PC-3 (cell line): Measurements from ENCODE around the gene STRADA. TPM values are rescaled to one million over a fixed set of nuclear protein-coding genes. Genes with fewer than 3 reads are reported as not detected.

ENCODE experiments used
- ATAC-seq: fragments of 200-7000 bp; cut with Tn5 transposase; 2 replicates; pipeline ENCODE4 v1.9.1; 2020; ENCODE audit warnings: mild to moderate bottlenecking, moderate library complexity
- BruUV-seq: library from RNA; stranded (reverse); fragments of 400-500 nt; replicated peaks from 2 replicates; lab custom pipeline; 2021; lab: Mats Ljungman, UMichigan
- CTCF ChIA-PET: fragments of 300-600 bp; sonication (Branson Sonifier 250); formaldehyde crosslinking; loops from one replicate; lab custom pipeline; 2022; ENCODE audit warnings: antibody characterized with exemption; lab: Charles Lee
- POLR2A ChIA-PET: fragments of 300-600 bp; sonication (Branson Sonifier 250); formaldehyde crosslinking; loops from one replicate; lab custom pipeline; 2022; ENCODE audit warnings: antibody characterized with exemption; ENCODE audit not compliant: unreplicated experiment; lab: Charles Lee
- DNase-seq: peaks from one replicate; pipeline ENCODE4 v3.0.0-alpha.2; 2015
- H2AFZ ChIP-seq: fragments of 300-600 bp; sonication (generic); 2 replicates; pipeline ENCODE4 v1.6.0; 2016; ENCODE audit warnings: antibody characterized with exemption, low read length
- H3F3A ChIP-seq: fragments of 300-600 bp; sonication (generic); one replicate; pipeline ENCODE4 v1.6.0; 2017; ENCODE audit warnings: antibody characterized with exemption, low read length, control low read depth, mild to moderate bottlenecking; ENCODE audit not compliant: unreplicated experiment
- H3K27ac ChIP-seq: fragments of 300-600 bp; sonication (generic); 2 replicates; pipeline ENCODE4 v1.5.1; 2016; ENCODE audit warnings: mild to moderate bottlenecking, low read length
- H3K27me3 ChIP-seq: fragments of 300-600 bp; sonication (generic); 2 replicates; pipeline ENCODE4 v1.6.1; 2016; ENCODE audit warnings: low read length, mixed read lengths
- H3K36me3 ChIP-seq: fragments of 300-600 bp; sonication (generic); 2 replicates; pipeline ENCODE4 v1.6.1; 2016; ENCODE audit warnings: low read depth, mixed run types, low read length, mixed read lengths
- H3K4me1 ChIP-seq: fragments of 300-600 bp; sonication (generic); 2 replicates; pipeline ENCODE4 v1.5.1; 2016; ENCODE audit warnings: low read length; ENCODE audit not compliant: insufficient read depth
- H3K4me2 ChIP-seq: fragments of 300-600 bp; sonication (generic); 2 replicates; pipeline ENCODE4 v1.6.0; 2016; ENCODE audit warnings: low read length
- H3K4me3 ChIP-seq: fragments of 300-600 bp; sonication (generic); 2 replicates; pipeline ENCODE4 v1.5.1; 2016; ENCODE audit warnings: mild to moderate bottlenecking, low read length, mixed read lengths
- H3K79me2 ChIP-seq: fragments of 300-600 bp; sonication (generic); 2 replicates; pipeline ENCODE4 v1.6.1; 2017; ENCODE audit warnings: low read length, mixed read lengths
- H3K9ac ChIP-seq: fragments of 300-600 bp; sonication (generic); 2 replicates; pipeline ENCODE4 v1.6.0; 2016; ENCODE audit warnings: mild to moderate bottlenecking, low read length
- H3K9me2 ChIP-seq: fragments of 300-600 bp; sonication (generic); replicated peaks from 2 replicates; pipeline ENCODE4 v1.6.1; 2016; ENCODE audit warnings: mixed run types, low read length, mixed read lengths
- H3K9me3 ChIP-seq: fragments of 300-600 bp; sonication (generic); 2 replicates; pipeline ENCODE4 v1.6.1; 2016; ENCODE audit warnings: low read length, mixed read lengths
- H4K20me1 ChIP-seq: fragments of 300-600 bp; sonication (generic); 2 replicates; pipeline ENCODE4 v1.6.1; 2016; ENCODE audit warnings: low read length, mixed read lengths
- EZH2 ChIP-seq: fragments of 300-600 bp; sonication (generic); IDR thresholded peaks from one replicate; pipeline ENCODE4 v1.6.1; 2017; ENCODE audit warnings: antibody characterized with exemption, mild to moderate bottlenecking, low read length; ENCODE audit not compliant: unreplicated experiment
- EZH2phosphoT487 ChIP-seq: fragments of 300-600 bp; sonication (generic); IDR thresholded peaks from 2 replicates; pipeline ENCODE4 v1.6.1; 2018; ENCODE audit warnings: mild to moderate bottlenecking, antibody characterized with exemption, low read length, borderline replicate concordance
- intact Hi-C: fragments of 100-400 bp; cut with micrococcal nuclease; formaldehyde crosslinking; loops from 2 replicates; pipeline ENCODE4 v1.9.0; 2023
- total RNA-seq: library from RNA; depleted of rRNA; stranded (reverse); fragments of >200 nt; gene quantifications from 2 replicates; pipeline ENCODE4 v1.2.3, GENCODE V29; 2014
- TF ChIP-seq, protein P1 (sequence below): fragments of 300-600 bp; sonication (generic); conservative IDR thresholded peaks from 2 replicates; pipeline ENCODE4 v1.5.1; 2017; ENCODE audit warnings: antibody characterized with exemption, low read depth, mild to moderate bottlenecking, low read length

STRADA gene
- total RNA-seq, 1 experiment from 2014 or later, result 17.9 TPM

GRCh38 chr17:63709110-63709509, 32.5 kb downstream of the STRADA start:
- TF ChIP-seq EZH2 (no peak), EZH2phosphoT487 (no peak)
- TF ChIP-seq, protein P1, sequence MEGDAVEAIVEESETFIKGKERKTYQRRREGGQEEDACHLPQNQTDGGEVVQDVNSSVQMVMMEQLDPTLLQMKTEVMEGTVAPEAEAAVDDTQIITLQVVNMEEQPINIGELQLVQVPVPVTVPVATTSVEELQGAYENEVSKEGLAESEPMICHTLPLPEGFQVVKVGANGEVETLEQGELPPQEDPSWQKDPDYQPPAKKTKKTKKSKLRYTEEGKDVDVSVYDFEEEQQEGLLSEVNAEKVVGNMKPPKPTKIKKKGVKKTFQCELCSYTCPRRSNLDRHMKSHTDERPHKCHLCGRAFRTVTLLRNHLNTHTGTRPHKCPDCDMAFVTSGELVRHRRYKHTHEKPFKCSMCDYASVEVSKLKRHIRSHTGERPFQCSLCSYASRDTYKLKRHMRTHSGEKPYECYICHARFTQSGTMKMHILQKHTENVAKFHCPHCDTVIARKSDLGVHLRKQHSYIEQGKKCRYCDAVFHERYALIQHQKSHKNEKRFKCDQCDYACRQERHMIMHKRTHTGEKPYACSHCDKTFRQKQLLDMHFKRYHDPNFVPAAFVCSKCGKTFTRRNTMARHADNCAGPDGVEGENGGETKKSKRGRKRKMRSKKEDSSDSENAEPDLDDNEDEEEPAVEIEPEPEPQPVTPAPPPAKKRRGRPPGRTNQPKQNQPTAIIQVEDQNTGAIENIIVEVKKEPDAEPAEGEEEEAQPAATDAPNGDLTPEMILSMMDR, result no peak

GRCh38 chr17:63707151-63707550, 34.4 kb downstream of the STRADA start:
- Histone ChIP-seq H3K4me2 (no peak overlapping the region), H3K4me3 (no peak overlapping the region), H3K27me3 (no peaks in the 10 kb centered on the region), H3F3A (no peaks in the 10 kb centered on the region), H4K20me1 (no peaks in the 10 kb centered on the region), H3K9ac (no peak overlapping the region), H3K4me1 (no peaks in the 10 kb centered on the region), H3K27ac (no peak overlapping the region), H3K9me3 (no peaks in the 10 kb centered on the region), H3K9me2 (no peaks in the 10 kb centered on the region), H3K36me3 (peaks cover 6% of the 10 kb centered on the region; the same call in 1 of the 2 replicates), H2AFZ (no peak overlapping the region), H3K79me2 (no peaks in the 10 kb centered on the region)
- POLR2A ChIA-PET, result no interaction called here
- BruUV-seq, result no TSS peak
- ATAC-seq, result no peak
- intact Hi-C loops, result no loop called here
- TF ChIP-seq EZH2phosphoT487, result no peak
- TF ChIP-seq, protein P1, result no peak
- TF ChIP-seq EZH2, result no peak
- no peak for DNase-seq
- CTCF ChIA-PET, result no interaction called here

More at GRCh38 chr17:63709110-63709509, 32.5 kb downstream of the STRADA start:
- ChIA-PET CTCF (interaction anchor here (0.6 kb wide), 2 partner anchors 83 to 914 kb away, joined by 3 to 5 read pairs; no protein-coding TSS in a partner anchor), POLR2A (interaction anchor here (0.6 kb wide), 1 partner anchor 12 kb away, joined by 3 read pairs; no protein-coding TSS in a partner anchor)
- Histone ChIP-seq H3K27ac (no peak overlapping the region), H3K4me3 (no peak overlapping the region), H3F3A (no peaks in the 10 kb centered on the region), H2AFZ (no peak overlapping the region), H3K9me3 (no peaks in the 10 kb centered on the region), H3K4me2 (no peak overlapping the region), H3K27me3 (no peaks in the 10 kb centered on the region), H3K9me2 (no peaks in the 10 kb centered on the region), H3K4me1 (no peaks in the 10 kb centered on the region), H3K9ac (no peak overlapping the region), H3K36me3 (peaks cover 9% of the 10 kb centered on the region; the same call in 1 of the 2 replicates), H3K79me2 (no peaks in the 10 kb centered on the region), H4K20me1 (no peaks in the 10 kb centered on the region)
- no peak for DNase-seq
- intact Hi-C loops, result no loop called here
- no peak for ATAC-seq
- BruUV-seq, result no TSS peak

DNA sequence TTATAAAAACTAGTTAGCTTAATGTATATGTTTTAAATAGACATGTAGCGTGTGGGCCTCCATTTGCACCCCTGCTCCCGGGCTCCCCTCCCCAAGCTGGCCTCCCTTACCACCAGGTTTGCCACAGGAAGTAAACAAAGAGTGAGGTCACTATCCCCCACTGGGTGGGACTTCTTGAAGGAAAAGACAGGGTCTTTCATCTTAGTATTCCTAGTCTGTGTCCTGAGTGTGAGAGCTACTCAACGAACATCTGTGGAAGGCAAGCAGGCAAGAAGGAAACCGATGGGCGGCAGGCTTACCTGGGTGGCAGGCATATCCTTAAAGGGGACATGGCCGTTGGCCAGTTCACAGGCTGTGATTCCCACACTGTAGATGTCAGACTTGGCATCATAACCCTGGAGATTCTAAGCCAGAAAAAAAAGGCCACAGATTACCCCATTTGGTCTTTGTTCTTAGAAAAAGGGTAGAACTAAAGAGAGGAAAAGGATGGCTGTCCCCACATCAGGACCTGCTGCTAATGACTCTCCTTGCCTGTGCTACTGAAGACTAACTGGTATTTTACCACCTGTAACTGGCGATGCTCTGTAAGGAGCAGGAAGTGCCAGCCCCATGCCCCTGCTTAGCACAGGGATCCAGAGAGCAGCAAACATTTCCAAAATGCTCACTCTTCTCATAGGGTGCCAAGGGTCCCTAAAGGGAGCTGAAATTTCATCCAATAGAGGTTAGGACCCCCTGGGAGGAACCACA, 35.1 kb downstream of the STRADA start:
- Histone ChIP-seq H3K4me1 (no peaks in the 10 kb centered on the region), H3K27me3 (no peaks in the 10 kb centered on the region), H3K4me2 (no peak overlapping the region), H3K27ac (no peak overlapping the region), H3F3A (no peaks in the 10 kb centered on the region), H3K4me3 (no peak overlapping the region), H2AFZ (no peak overlapping the region), H3K36me3 (peaks cover 6% of the 10 kb centered on the region; the same call in 1 of the 2 replicates), H3K79me2 (no peaks in the 10 kb centered on the region), H4K20me1 (no peaks in the 10 kb centered on the region), H3K9me3 (no peaks in the 10 kb centered on the region), H3K9ac (no peak overlapping the region), H3K9me2 (no peaks in the 10 kb centered on the region)
- no peak for ATAC-seq
- TF ChIP-seq EZH2phosphoT487 (no peak), EZH2 (no peak)
- TF ChIP-seq, protein P1, result no peak
- CTCF ChIA-PET, result no interaction called here
- POLR2A ChIA-PET, result no interaction called here
- BruUV-seq, result no TSS peak
- no peak for DNase-seq
- intact Hi-C loops, result no loop called here
